Activated T-cell treated with anti-CD3 and anti-CD28 coated beads, Interleukin-2, amount 50 U/mL, for 1 hour (primary cell): ENCODE results near the gene CDHR5.
A peak's percentile ranks its signal among the peaks of the same experiment; 100 is the strongest.

Experiments
- DNase-seq: peaks from one replicate; pipeline ENCODE4 v3.0.0-alpha.2; 2020

The CDHR5 gene

GRCh38 chr11:608791-609251 lies 15.9 kb downstream of the CDHR5 start:
- no peak for DNase-seq

GRCh38 chr11:607971-608659 lies 16.6 kb downstream of the CDHR5 start:
- DNase-seq: no peak

- DNase-seq: no peak
Observed at GRCh38 chr11:607020-607780, 17.6 kb downstream of the CDHR5 start.

GRCh38 chr11:606245-606644 lies 18.5 kb downstream of the CDHR5 start:
- no peak for DNase-seq

GRCh38 chr11:605286-606129 lies 19.2 kb downstream of the CDHR5 start:
- DNase-seq: no peak

GRCh38 chr11:603154-603553 lies 21.6 kb downstream of the CDHR5 start:
- no peak for DNase-seq

GRCh38 chr11:601573-602245 lies 23.0 kb downstream of the CDHR5 start:
- DNase-seq: no peak

GRCh38 chr11:598005-598680 lies 26.6 kb downstream of the CDHR5 start:
- DNase-seq: no peak

GRCh38 chr11:597166-597725 lies 27.5 kb downstream of the CDHR5 start:
- DNase-seq: no peak

- DNase-seq: no peak
Observed at GRCh38 chr11:596374-596773, 28.4 kb downstream of the CDHR5 start.

- no peak for DNase-seq
Observed at GRCh38 chr11:595400-595799, 29.4 kb downstream of the CDHR5 start.

GRCh38 chr11:593347-593746 lies 31.4 kb downstream of the CDHR5 start:
- no peak for DNase-seq

- no peak for DNase-seq
Observed at GRCh38 chr11:592918-593317, 31.8 kb downstream of the CDHR5 start.

- DNase-seq: no peak
Observed at GRCh38 chr11:592501-592900, 32.3 kb downstream of the CDHR5 start.

GRCh38 chr11:590997-591396 lies 33.8 kb downstream of the CDHR5 start:
- no peak for DNase-seq

- DNase-seq: no peak
Observed at GRCh38 chr11:589798-590197, 35.0 kb downstream of the CDHR5 start.

- peak; percentile 80 for DNase-seq
Observed at GRCh38 chr11:587978-588380, 36.8 kb downstream of the CDHR5 start.

GRCh38 chr11:587546-587945 lies 37.2 kb downstream of the CDHR5 start:
- no peak for DNase-seq

- no peak for DNase-seq
Observed at GRCh38 chr11:586376-587316, 38.1 kb downstream of the CDHR5 start.

GRCh38 chr11:584287-584686 lies 40.5 kb downstream of the CDHR5 start:
- no peak for DNase-seq

GRCh38 chr11:581752-582151 lies 43.0 kb downstream of the CDHR5 start:
- DNase-seq: no peak
